Stimulated activated naive B cell treated with anti-CD40 and anti-IgM and Interleukin-4, amounts not matched to agents 10 μg/mL and 1 μg/mL and 100 μg/mL, for 72 hours (primary cell): ENCODE data around the gene RBFOX2.

Experiments used
- ATAC-seq, 2 donors: fragments of 150-1000 bp; cut with Tn5 transposase; replicated peaks; 2 replicates each; pipeline ENCODE4 v1.10.0; 2021; ENCODE audit warnings: moderate library complexity in 1 of 2
- DNase-seq: peaks from one replicate; pipeline ENCODE4 v3.0.0; 2021
- H3K27ac Mint-ChIP-seq: one replicate; pipeline ENCODE4 v1.8.0; 2022; ENCODE audit warnings: mild to moderate bottlenecking, mixed read lengths
- H3K27me3 Mint-ChIP-seq, 2 donors: one replicate each; pipeline ENCODE4 v1.8.0; 2022; ENCODE audit warnings: mixed read lengths in 2 of 2
- H3K36me3 Mint-ChIP-seq, 2 donors: one replicate each; pipeline ENCODE4 v1.8.0; 2022; ENCODE audit warnings: mixed read lengths in 2 of 2, mild to moderate bottlenecking in 1 of 2
- H3K4me1 Mint-ChIP-seq, 2 donors: one replicate each; pipeline ENCODE4 v1.8.0; 2022; ENCODE audit warnings: mixed read lengths in 2 of 2, mild to moderate bottlenecking in 1 of 2
- H3K4me3 Mint-ChIP-seq, 2 donors: one replicate each; pipeline ENCODE4 v1.8.0; 2022; ENCODE audit warnings: mild to moderate bottlenecking in 2 of 2, mixed read lengths in 2 of 2, moderate library complexity in 1 of 2
- H3K9me3 Mint-ChIP-seq, 2 donors: one replicate each; pipeline ENCODE4 v1.8.0; 2022; ENCODE audit warnings: mixed read lengths in 2 of 2, mild to moderate bottlenecking in 1 of 2

The RBFOX2 gene

GRCh38 chr22:35911877-35912276 lies 116.7 kb downstream of the RBFOX2 start:
- Mint-ChIP-seq H3K27ac (no peak overlapping the region), H3K9me3 (no peaks in the 10 kb centered on the region), H3K36me3 (no peaks in the 10 kb centered on the region), H3K4me3 (no peak overlapping the region), H3K4me1 (peaks cover 12 to 18% of the 10 kb centered on the region in 2 donors), H3K27me3 (peaks cover 27 to 34% of the 10 kb centered on the region in 2 donors)
- no peak for ATAC-seq
- no peak for DNase-seq

- no peaks in the 10 kb centered on the region for H3K36me3 Mint-ChIP-seq
- peaks cover 12 to 18% of the 10 kb centered on the region in 2 donors for H3K4me1 Mint-ChIP-seq
- no peaks in the 10 kb centered on the region for H3K9me3 Mint-ChIP-seq
- H3K27ac Mint-ChIP-seq = no peak overlapping the region
- DNase-seq (no peak), ATAC-seq (no peak)
- no peak overlapping the region for H3K4me3 Mint-ChIP-seq
- H3K27me3 Mint-ChIP-seq = peaks cover 22 to 34% of the 10 kb centered on the region in 2 donors
These were observed 117.7 kb downstream of the RBFOX2 start for GRCh38 chr22:35910926-35911325.

GRCh38 chr22:35910003-35910769 lies 118.4 kb downstream of the RBFOX2 start:
- peaks cover 6 to 12% of the 10 kb centered on the region in 2 donors for H3K4me1 Mint-ChIP-seq
- H3K27ac Mint-ChIP-seq = no peak overlapping the region
- H3K27me3 Mint-ChIP-seq = peaks cover 15 to 27% of the 10 kb centered on the region in 2 donors
- no peak for DNase-seq
- no peak for ATAC-seq
- no peak overlapping the region for H3K4me3 Mint-ChIP-seq
- no peaks in the 10 kb centered on the region for H3K36me3 Mint-ChIP-seq
- H3K9me3 Mint-ChIP-seq = no peaks in the 10 kb centered on the region

GRCh38 chr22:35905894-35906293 lies 122.7 kb downstream of the RBFOX2 start:
- Mint-ChIP-seq H3K9me3 (no peaks in the 10 kb centered on the region), H3K4me1 (peaks cover 14% of the 10 kb centered on the region in 2 donors), H3K27ac (no peak overlapping the region), H3K4me3 (no peak overlapping the region), H3K27me3 (peaks cover 19 to 20% of the 10 kb centered on the region in 2 donors), H3K36me3 (no peaks in the 10 kb centered on the region)
- DNase-seq (no peak), ATAC-seq (no peak)

- H3K27me3 Mint-ChIP-seq = peaks cover 19 to 20% of the 10 kb centered on the region in 2 donors
- no peak overlapping the region for H3K4me3 Mint-ChIP-seq
- H3K9me3 Mint-ChIP-seq = no peaks in the 10 kb centered on the region
- ATAC-seq (no peak), DNase-seq (no peak)
- H3K4me1 Mint-ChIP-seq = peaks cover 14% of the 10 kb centered on the region in 2 donors
- H3K27ac Mint-ChIP-seq = no peak overlapping the region
- no peaks in the 10 kb centered on the region for H3K36me3 Mint-ChIP-seq
These were observed 123.9 kb downstream of the RBFOX2 start for GRCh38 chr22:35904752-35905151.

GRCh38 chr22:35904336-35904692 lies 124.3 kb downstream of the RBFOX2 start:
- Mint-ChIP-seq H3K4me3 (no peak overlapping the region), H3K27ac (no peak overlapping the region), H3K4me1 (peaks cover 14% of the 10 kb centered on the region in 2 donors), H3K27me3 (peaks cover 19 to 20% of the 10 kb centered on the region in 2 donors), H3K36me3 (no peaks in the 10 kb centered on the region), H3K9me3 (no peaks in the 10 kb centered on the region)
- DNase-seq = no peak
- no peak for ATAC-seq

- no peak for DNase-seq
- no peaks in the 10 kb centered on the region for H3K36me3 Mint-ChIP-seq
- H3K27me3 Mint-ChIP-seq = peaks cover 19 to 20% of the 10 kb centered on the region in 2 donors
- no peak overlapping the region for H3K4me3 Mint-ChIP-seq
- no peak for ATAC-seq
- peaks cover 14% of the 10 kb centered on the region in 2 donors for H3K4me1 Mint-ChIP-seq
- H3K27ac Mint-ChIP-seq = no peak overlapping the region
- H3K9me3 Mint-ChIP-seq = no peaks in the 10 kb centered on the region
These were observed 124.9 kb downstream of the RBFOX2 start for GRCh38 chr22:35903571-35904335.

- no peak for DNase-seq
These were observed 128.0 kb downstream of the RBFOX2 start for GRCh38 chr22:35900483-35901168.

GRCh38 chr22:35899736-35900135 lies 128.9 kb downstream of the RBFOX2 start:
- Mint-ChIP-seq H3K27me3 (peaks cover 28 to 32% of the 10 kb centered on the region in 2 donors), H3K9me3 (no peaks in the 10 kb centered on the region), H3K4me3 (no peak overlapping the region), H3K27ac (no peak overlapping the region), H3K36me3 (no peaks in the 10 kb centered on the region), H3K4me1 (peaks cover 14 to 16% of the 10 kb centered on the region in 2 donors)
- ATAC-seq (no peak), DNase-seq (no peak)

More at GRCh38 chr22:35900483-35901168, 128.0 kb downstream of the RBFOX2 start:
- H3K27ac Mint-ChIP-seq = no peak overlapping the region
- H3K27me3 Mint-ChIP-seq = peaks cover 28% of the 10 kb centered on the region in 2 donors
- ATAC-seq = no peak
- no peak overlapping the region for H3K4me3 Mint-ChIP-seq
- no peaks in the 10 kb centered on the region for H3K9me3 Mint-ChIP-seq
- H3K4me1 Mint-ChIP-seq = peaks cover 14 to 16% of the 10 kb centered on the region in 2 donors
- H3K36me3 Mint-ChIP-seq = no peaks in the 10 kb centered on the region

GRCh38 chr22:35896111-35896705 lies 132.4 kb downstream of the RBFOX2 start:
- no peaks in the 10 kb centered on the region for H3K9me3 Mint-ChIP-seq
- DNase-seq = no peak
- no peak for ATAC-seq
- H3K36me3 Mint-ChIP-seq = no peaks in the 10 kb centered on the region
- no peak overlapping the region for H3K27ac Mint-ChIP-seq
- no peak overlapping the region for H3K4me3 Mint-ChIP-seq
- peaks cover 0 to 2% of the 10 kb centered on the region in 2 donors for H3K4me1 Mint-ChIP-seq
- H3K27me3 Mint-ChIP-seq = peaks cover 9 to 18% of the 10 kb centered on the region in 2 donors

GRCh38 chr22:35894937-35895708 lies 133.5 kb downstream of the RBFOX2 start:
- ATAC-seq = no peak
- H3K4me1 Mint-ChIP-seq = peaks cover 0 to 2% of the 10 kb centered on the region in 2 donors
- H3K27ac Mint-ChIP-seq = no peak overlapping the region
- peaks cover 9 to 18% of the 10 kb centered on the region in 2 donors for H3K27me3 Mint-ChIP-seq
- H3K4me3 Mint-ChIP-seq = no peak overlapping the region
- no peaks in the 10 kb centered on the region for H3K36me3 Mint-ChIP-seq
- H3K9me3 Mint-ChIP-seq = no peaks in the 10 kb centered on the region
- no peak for DNase-seq

GRCh38 chr22:35894464-35894878 lies 134.2 kb downstream of the RBFOX2 start:
- H3K27ac Mint-ChIP-seq = no peak overlapping the region
- no peak for ATAC-seq
- H3K4me1 Mint-ChIP-seq = peaks cover 0 to 2% of the 10 kb centered on the region in 2 donors
- H3K36me3 Mint-ChIP-seq = no peaks in the 10 kb centered on the region
- no peak overlapping the region for H3K4me3 Mint-ChIP-seq
- no peaks in the 10 kb centered on the region for H3K9me3 Mint-ChIP-seq
- no peak for DNase-seq
- H3K27me3 Mint-ChIP-seq = peaks cover 9 to 18% of the 10 kb centered on the region in 2 donors

- H3K4me3 Mint-ChIP-seq = no peak overlapping the region
These were observed 134.9 kb downstream of the RBFOX2 start for GRCh38 chr22:35893698-35894097.

More at GRCh38 chr22:35893698-35894097, 134.9 kb downstream of the RBFOX2 start:
- ATAC-seq (no peak), DNase-seq (no peak)
- H3K27ac Mint-ChIP-seq = no peak overlapping the region
- H3K36me3 Mint-ChIP-seq = no peaks in the 10 kb centered on the region
- H3K9me3 Mint-ChIP-seq = no peaks in the 10 kb centered on the region
- H3K4me1 Mint-ChIP-seq = peaks cover 0 to 2% of the 10 kb centered on the region in 2 donors
- peaks cover 9 to 18% of the 10 kb centered on the region in 2 donors for H3K27me3 Mint-ChIP-seq
